GM18868 (cell line): ENCODE results near the gene SPPL2A.
A peak's percentile ranks its signal among the peaks of the same experiment; 100 is the strongest.
"Not testable (repeated sequence)": the region's sequence is repeated elsewhere in the genome, so short reads cannot be mapped to it uniquely, and the experiment has no call there.

Experiments used
- ATAC-seq: cut with Tn5 transposase; IDR thresholded peaks from one replicate; pipeline ENCODE4 v1.9.1; 2021; ENCODE audit warnings: mild to moderate bottlenecking, moderate library complexity; ENCODE audit not compliant: unreplicated experiment

Gene SPPL2A

GRCh38 chr15:50765195-50765967 is at the start of gene SPPL2A:
TSS of gene SPPL2A (minus strand) at chr15:50765706. CDS start at chr15:50765533, 173 bp downstream.
- ATAC-seq = peak; percentile 91

GRCh38 chr15:50814634-50815033 is 49.1 kb upstream of the SPPL2A start:
- no peak for ATAC-seq

- ATAC-seq = no peak
Observed at GRCh38 chr15:50813865-50814264, 48.4 kb upstream of the SPPL2A start.

GRCh38 chr15:50813089-50813488 is 47.6 kb upstream of the SPPL2A start:
- ATAC-seq = no peak

- not testable (repeated sequence) for ATAC-seq
Observed at GRCh38 chr15:50812181-50812506, 46.6 kb upstream of the SPPL2A start.

GRCh38 chr15:50811461-50812180 is 46.1 kb upstream of the SPPL2A start:
- ATAC-seq = not testable (repeated sequence)

- ATAC-seq = no peak
Observed at GRCh38 chr15:50810128-50810527, 44.6 kb upstream of the SPPL2A start.

GRCh38 chr15:50808728-50809127 is 43.2 kb upstream of the SPPL2A start:
- ATAC-seq = no peak

- no peak for ATAC-seq
Observed at GRCh38 chr15:50803479-50804180, 38.1 kb upstream of the SPPL2A start.

GRCh38 chr15:50800715-50801114 is 35.2 kb upstream of the SPPL2A start:
- peak; percentile 41 for ATAC-seq

- peak; percentile 49 for ATAC-seq
Observed at GRCh38 chr15:50798684-50799083, 33.2 kb upstream of the SPPL2A start.

GRCh38 chr15:50797926-50798325 is 32.4 kb upstream of the SPPL2A start:
- no peak for ATAC-seq

GRCh38 chr15:50791486-50791885 is 26.0 kb upstream of the SPPL2A start:
- ATAC-seq = no peak

- ATAC-seq = no peak
Observed at GRCh38 chr15:50790778-50791453, 25.4 kb upstream of the SPPL2A start.

GRCh38 chr15:50786871-50787270 is 21.4 kb upstream of the SPPL2A start:
- ATAC-seq = no peak

GRCh38 chr15:50786438-50786837 is 20.9 kb upstream of the SPPL2A start:
- ATAC-seq = no peak

- ATAC-seq = no peak
Observed at GRCh38 chr15:50783895-50784294, 18.4 kb upstream of the SPPL2A start.

- ATAC-seq = no peak
Observed at GRCh38 chr15:50783411-50783810, 17.9 kb upstream of the SPPL2A start.

GRCh38 chr15:50778086-50778485 is 12.6 kb upstream of the SPPL2A start:
- ATAC-seq = no peak

GRCh38 chr15:50777042-50777441 is 11.5 kb upstream of the SPPL2A start:
- ATAC-seq = no peak

GRCh38 chr15:50774450-50774849 is 8.9 kb upstream of the SPPL2A start:
- ATAC-seq = no peak
